Lower leg skin (tissue), 4 donors: ENCODE measurements around the gene FEZF2. TPM values are rescaled to one million over a fixed set of nuclear protein-coding genes. Genes with fewer than 3 reads are reported as not detected.

Source experiments
- DNase-seq, 2 donors: peaks; one replicate each; pipeline ENCODE4 v3.0.0-alpha.2; 2019; ENCODE audit warnings: low spot score in 2 of 2
- H3K4me3 ChIP-seq: fragments of 200-600 bp; sonication (generic); 2 replicates; pipeline ENCODE4 v1.5.1; 2017; ENCODE audit warnings: mild to moderate bottlenecking, low read depth; ENCODE audit not compliant: poor library complexity, severe bottlenecking
- CTCF ChIP-seq, 3 donors: fragments of 450-650 bp; IDR thresholded peaks; one replicate each; pipeline ENCODE4 v1.5.1; 2016; ENCODE audit warnings: antibody characterized with exemption in 3 of 3, mild to moderate bottlenecking in 3 of 3, moderate library complexity in 2 of 3
- POLR2A ChIP-seq, 2 donors: fragments of 450-650 bp; IDR thresholded peaks; one replicate each; pipeline ENCODE4 v1.6.1; 2016 to 2017; ENCODE audit warnings: antibody characterized with exemption in 2 of 2, mild to moderate bottlenecking in 1 of 2, moderate library complexity in 1 of 2
- WGBS, 2 donors: methylation state at CpG; one replicate each; pipeline ENCODE4 v1.1.5; 2018; 5-methylcytosine and 5-hydroxymethylcytosine counted together
- intact Hi-C: fragments of 100-400 bp; cut with DNase I; formaldehyde crosslinking; loops from one replicate; pipeline ENCODE4 v1.15.0; 2023; ENCODE audit warnings: low total_unique reads
- total RNA-seq, 4 donors: library from RNA; depleted of rRNA; stranded (reverse); fragments of >200 nt; gene quantifications; one replicate each; pipeline ENCODE4 v1.1.0, GENCODE V29; 2016

FEZF2 gene
- total RNA-seq, 4 donors from 2014 or later = not detected

GRCh38 chr3:62406945-62407344, 33.6 kb upstream of the FEZF2 start:
- WGBS, 2 donors = 81 to 88% methylated on average over 2 of the region's 2 CpGs
- TF ChIP-seq CTCF (IDR thresholded peaks at IDR 0.05) = no peak
- no peak for DNase-seq
- intact Hi-C loops = no loop called here
- H3K4me3 ChIP-seq = no peak overlapping the region

GRCh38 chr3:62405566-62405965, 32.2 kb upstream of the FEZF2 start:
- 86 to 91% methylated on average over 6 of the region's 6 CpGs for WGBS, 2 donors
- intact Hi-C loops = no loop called here
- no peak for TF ChIP-seq CTCF (IDR thresholded peaks at IDR 0.05)
- no peak for TF ChIP-seq POLR2A (IDR thresholded peaks at IDR 0.05)
- no peak for DNase-seq
- no peak overlapping the region for H3K4me3 ChIP-seq

GRCh38 chr3:62405135-62405534, 31.8 kb upstream of the FEZF2 start:
- no peak for DNase-seq
- TF ChIP-seq CTCF (IDR thresholded peaks at IDR 0.05) (no peak), POLR2A (IDR thresholded peaks at IDR 0.05) (no peak)
- intact Hi-C loops = no loop called here
- WGBS, 2 donors = 87 to 90% methylated on average over 6 of the region's 6 CpGs
- no peak overlapping the region for H3K4me3 ChIP-seq

- intact Hi-C loops = no loop called here
- TF ChIP-seq POLR2A (IDR thresholded peaks at IDR 0.05) (no peak), CTCF (IDR thresholded peaks at IDR 0.05) (no peak)
- no peak for DNase-seq
- WGBS, 2 donors = 84 to 88% methylated on average over 8 of the region's 8 CpGs
- H3K4me3 ChIP-seq = no peak overlapping the region
Observed at GRCh38 chr3:62404321-62404720, 31.0 kb upstream of the FEZF2 start.

GRCh38 chr3:62403765-62404164, 30.4 kb upstream of the FEZF2 start:
- no peak for TF ChIP-seq CTCF (IDR thresholded peaks at IDR 0.05)
- no peak for TF ChIP-seq POLR2A (IDR thresholded peaks at IDR 0.05)
- no peak overlapping the region for H3K4me3 ChIP-seq
- 81 to 84% methylated on average over 3 of the region's 3 CpGs for WGBS, 2 donors
- intact Hi-C loops = no loop called here
- no peak for DNase-seq

- WGBS, 2 donors = 55 to 56% methylated on average over 5 of the region's 5 CpGs
- DNase-seq = no peak
- no peak overlapping the region for H3K4me3 ChIP-seq
- TF ChIP-seq CTCF (IDR thresholded peaks at IDR 0.05) = no peak
- no peak for TF ChIP-seq POLR2A (IDR thresholded peaks at IDR 0.05)
- intact Hi-C loops = no loop called here
Observed at GRCh38 chr3:62392626-62393292, 19.4 kb upstream of the FEZF2 start.
